H4 (cell line): ENCODE results near the gene PTPN1. TPM values are rescaled to one million over a fixed set of nuclear protein-coding genes. Genes with fewer than 3 reads are reported as not detected.
"Not testable (repeated sequence)": the region's sequence is repeated elsewhere in the genome, so short reads cannot be mapped to it uniquely, and the experiment has no call there.

ENCODE experiments used
- DNase-seq: peaks from one replicate; pipeline ENCODE4 v3.0.0-alpha.2; 2015; ENCODE audit warnings: low spot score
- total RNA-seq: library from RNA; depleted of rRNA; stranded (reverse); fragments of >200 nt; shearing (Covaris generic); gene quantifications from 2 replicates; pipeline ENCODE4 v1.2.3, GENCODE V29; 2014

PTPN1 gene
- total RNA-seq, 1 experiment from 2014 or later = 22.8 TPM

GRCh38 chr20:50481741-50482140 is 28.4 kb upstream of the PTPN1 start:
- DNase-seq = no peak

GRCh38 chr20:50482396-50482981 is 27.7 kb upstream of the PTPN1 start:
- DNase-seq = no peak

GRCh38 chr20:50484271-50484976 is 25.8 kb upstream of the PTPN1 start:
- DNase-seq = no peak

GRCh38 chr20:50487397-50487796 is 22.8 kb upstream of the PTPN1 start:
- DNase-seq = no peak

GRCh38 chr20:50488236-50488806 is 21.9 kb upstream of the PTPN1 start:
- DNase-seq = no peak

GRCh38 chr20:50491168-50491567 is 19.0 kb upstream of the PTPN1 start:
- no peak for DNase-seq

GRCh38 chr20:50491926-50492634 is 18.1 kb upstream of the PTPN1 start:
- peak; percentile 25 for DNase-seq

GRCh38 chr20:50493881-50494253 is 16.3 kb upstream of the PTPN1 start:
- DNase-seq = no peak

GRCh38 chr20:50494428-50494827 is 15.8 kb upstream of the PTPN1 start:
- DNase-seq = no peak

GRCh38 chr20:50496773-50497385 is 13.3 kb upstream of the PTPN1 start:
- no peak for DNase-seq

GRCh38 chr20:50498071-50498776 is 12.0 kb upstream of the PTPN1 start:
- DNase-seq = no peak

- DNase-seq = no peak
Measured at GRCh38 chr20:50499938-50500337, 10.2 kb upstream of the PTPN1 start.

GRCh38 chr20:50501972-50502745 is 8.0 kb upstream of the PTPN1 start:
- DNase-seq = no peak

- DNase-seq = no peak
Measured at GRCh38 chr20:50504231-50504823, 5.9 kb upstream of the PTPN1 start.

GRCh38 chr20:50506270-50506579 is 4.0 kb upstream of the PTPN1 start:
- DNase-seq = no peak

- DNase-seq = not testable (repeated sequence)
Measured at GRCh38 chr20:50507745-50508144, 2.4 kb upstream of the PTPN1 start.

GRCh38 chr20:50508171-50508755 is 1.9 kb upstream of the PTPN1 start:
- no peak for DNase-seq

GRCh38 chr20:50510706-50511542 is 741 bp downstream of the PTPN1 start:
- DNase-seq = no peak

- DNase-seq = no peak
Measured at GRCh38 chr20:50512323-50512722, 2.1 kb downstream of the PTPN1 start.
